Panc1 (cell line): ENCODE results near the gene CNST. TPM values are rescaled to one million over a fixed set of nuclear protein-coding genes. Genes with fewer than 3 reads are reported as not detected.

Experiments
- ATAC-seq: fragments of 200-7000 bp; cut with Tn5 transposase; 2 replicates; pipeline ENCODE4 v1.9.1; 2020; ENCODE audit warnings: mild to moderate bottlenecking, moderate library complexity
- BruUV-seq: library from RNA; stranded (reverse); fragments of 400-500 nt; replicated peaks from 2 replicates; lab custom pipeline; 2021; lab: Mats Ljungman, UMichigan
- CTCF ChIA-PET: fragments of 300-600 bp; sonication (Branson Sonifier 250); formaldehyde crosslinking; loops from one replicate; lab custom pipeline; 2022; ENCODE audit warnings: antibody characterized with exemption; lab: Charles Lee
- POLR2A ChIA-PET: fragments of 300-600 bp; sonication (Branson Sonifier 250); formaldehyde crosslinking; loops from one replicate; lab custom pipeline; 2022; ENCODE audit warnings: antibody characterized with exemption; lab: Charles Lee
- DNase-seq: peaks from one replicate; pipeline ENCODE4 v3.0.0-alpha.2; 2010; ENCODE audit warnings: low read depth, low spot score
- H3K27ac ChIP-seq: 2 replicates; pipeline ENCODE4 v1.5.1; 2011; ENCODE audit warnings: mild to moderate bottlenecking, low read length, inconsistent platforms
- H3K27me3 ChIP-seq: fragments of 200-500 bp; sonication (Bioruptor generic); 2 replicates; pipeline ENCODE4 v1.6.0; 2014; ENCODE audit warnings: low read length, inconsistent platforms; ENCODE audit not compliant: control insufficient read depth, insufficient read depth
- H3K36me3 ChIP-seq: fragments of 200-500 bp; sonication (Bioruptor generic); 2 replicates; pipeline ENCODE4 v1.5.1; 2014; ENCODE audit warnings: inconsistent platforms, mild to moderate bottlenecking, low read length, moderate library complexity; ENCODE audit not compliant: control insufficient read depth, insufficient read depth
- H3K4me1 ChIP-seq: 2 replicates; pipeline ENCODE4 v1.5.1; 2011; ENCODE audit warnings: inconsistent platforms, mild to moderate bottlenecking, low read length, moderate library complexity; ENCODE audit not compliant: control insufficient read depth, insufficient read depth
- H3K4me3 ChIP-seq, 2 experiments: 2 replicates each; pipeline ENCODE4 v1.5.1; 2011 to 2012; ENCODE audit warnings: low read depth in 2 of 2, low read length in 2 of 2, mild to moderate bottlenecking in 2 of 2, inconsistent platforms in 1 of 2, moderate library complexity in 1 of 2
- H3K9me3 ChIP-seq: fragments of 200-500 bp; sonication (Bioruptor generic); 2 replicates; pipeline ENCODE4 v1.5.1; 2014; ENCODE audit warnings: low read depth, mild to moderate bottlenecking, inconsistent platforms, low read length, moderate library complexity; ENCODE audit not compliant: control insufficient read depth, insufficient read depth
- POLR2AphosphoS5 ChIP-seq: IDR thresholded peaks from 2 replicates; pipeline ENCODE4 v1.6.1; 2012; ENCODE audit warnings: mild to moderate bottlenecking, low read depth, low read length, moderate library complexity
- SIN3A ChIP-seq: IDR thresholded peaks from 2 replicates; pipeline ENCODE4 v1.6.1; 2012; ENCODE audit warnings: low read depth, mild to moderate bottlenecking, low read length, moderate library complexity, borderline replicate concordance; ENCODE audit not compliant: insufficient read depth
- TCF7L2 ChIP-seq: IDR thresholded peaks from 2 replicates; pipeline ENCODE4 v1.6.1; 2011; ENCODE audit warnings: mild to moderate bottlenecking, low read depth, low read length, inconsistent platforms
- in situ Hi-C: cut with HindIII; loops from 2 replicates; pipeline ENCODE4 v1.10.0; 2016; ENCODE audit warnings: low sequenced_read_pairs, low pct_unique_long_range_greater_than_20kb
- intact Hi-C: fragments of 100-400 bp; cut with micrococcal nuclease; formaldehyde crosslinking; loops from one replicate; pipeline ENCODE4 v1.10.0; 2022; ENCODE audit not compliant: unreplicated experiment
- total RNA-seq: library from RNA; stranded (reverse); gene quantifications from one replicate; pipeline ENCODE4 v1.2.1, GENCODE V29; 2021; ENCODE audit not compliant: unreplicated experiment
- TF ChIP-seq, protein P1 (sequence below): fragments of 450-650 bp; IDR thresholded peaks from 2 replicates; pipeline ENCODE4 v1.5.1; 2017; ENCODE audit warnings: mild to moderate bottlenecking
- TF ChIP-seq, protein P2 (sequence below), 2 experiments: IDR thresholded peaks; 2 replicates each; pipeline ENCODE4 v1.6.1; 2011 to 2012; ENCODE audit warnings: low read depth in 2 of 2, control low read depth in 1 of 2, low read length in 1 of 2, mild to moderate bottlenecking in 1 of 2, moderate library complexity in 1 of 2; ENCODE audit not compliant: insufficient read depth in 1 of 2

CNST gene
- total RNA-seq, 1 experiment from 2014 or later: 18.5 TPM

DNA sequence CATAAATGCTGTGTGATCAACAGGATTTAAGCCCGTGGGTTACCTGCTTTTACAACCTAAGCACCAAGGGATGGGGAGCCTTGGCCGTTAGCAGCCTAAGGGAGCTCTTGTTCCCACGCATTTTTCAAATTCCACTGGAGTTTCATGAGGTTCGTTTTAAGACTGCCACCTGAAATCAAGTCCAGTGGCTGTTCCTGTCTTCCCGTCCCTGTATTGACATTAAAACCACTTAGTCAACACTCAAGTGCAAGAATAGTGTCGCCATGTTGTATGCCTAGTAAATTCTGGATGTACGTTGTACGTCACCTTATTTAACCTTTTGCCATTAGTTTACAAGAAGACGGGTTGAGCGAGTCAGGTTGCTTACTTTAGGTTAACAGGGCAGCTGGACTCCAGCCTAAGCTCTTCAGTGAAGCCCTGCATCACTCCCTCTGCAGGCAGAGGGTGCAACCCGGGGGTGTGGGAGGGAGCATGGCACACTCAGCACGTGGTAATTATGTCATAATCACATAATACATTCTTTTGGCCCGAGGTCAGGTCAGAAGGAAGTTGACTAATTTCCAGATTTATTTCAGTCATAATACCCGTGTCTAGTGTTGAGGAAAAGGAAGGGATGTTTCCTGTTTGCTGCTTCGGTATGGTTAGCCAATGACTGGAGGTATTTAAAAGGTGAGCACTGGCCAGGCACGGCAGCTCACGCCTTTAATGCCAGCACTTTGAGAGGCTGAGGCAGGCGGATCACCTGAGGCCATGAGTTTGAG, 42.5 kb downstream of the CNST start:
- ATAC-seq (peak; percentile 92), DNase-seq (peak; percentile 96)
- H3K4me3 ChIP-seq: peak overlapping the region; percentile 5 to 33; a peak in 3 of 4 replicates
- BruUV-seq: no TSS peak
- peaks cover 1% of the 10 kb centered on the region; the same call in 1 of the 2 replicates for H3K9me3 ChIP-seq
- peaks cover 30% of the 10 kb centered on the region for H3K4me1 ChIP-seq
- intact Hi-C loops (no loop called here), in situ Hi-C loops (no loop called here)
- POLR2A ChIA-PET: interaction anchor here (0.5 kb wide), 1 partner anchor 1186 kb away, joined by 7 read pairs; no protein-coding TSS in a partner anchor
- TF ChIP-seq POLR2AphosphoS5: no peak
- TF ChIP-seq, protein P1, sequence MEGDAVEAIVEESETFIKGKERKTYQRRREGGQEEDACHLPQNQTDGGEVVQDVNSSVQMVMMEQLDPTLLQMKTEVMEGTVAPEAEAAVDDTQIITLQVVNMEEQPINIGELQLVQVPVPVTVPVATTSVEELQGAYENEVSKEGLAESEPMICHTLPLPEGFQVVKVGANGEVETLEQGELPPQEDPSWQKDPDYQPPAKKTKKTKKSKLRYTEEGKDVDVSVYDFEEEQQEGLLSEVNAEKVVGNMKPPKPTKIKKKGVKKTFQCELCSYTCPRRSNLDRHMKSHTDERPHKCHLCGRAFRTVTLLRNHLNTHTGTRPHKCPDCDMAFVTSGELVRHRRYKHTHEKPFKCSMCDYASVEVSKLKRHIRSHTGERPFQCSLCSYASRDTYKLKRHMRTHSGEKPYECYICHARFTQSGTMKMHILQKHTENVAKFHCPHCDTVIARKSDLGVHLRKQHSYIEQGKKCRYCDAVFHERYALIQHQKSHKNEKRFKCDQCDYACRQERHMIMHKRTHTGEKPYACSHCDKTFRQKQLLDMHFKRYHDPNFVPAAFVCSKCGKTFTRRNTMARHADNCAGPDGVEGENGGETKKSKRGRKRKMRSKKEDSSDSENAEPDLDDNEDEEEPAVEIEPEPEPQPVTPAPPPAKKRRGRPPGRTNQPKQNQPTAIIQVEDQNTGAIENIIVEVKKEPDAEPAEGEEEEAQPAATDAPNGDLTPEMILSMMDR: no peak
- TF ChIP-seq SIN3A: no peak
- no peak for TF ChIP-seq TCF7L2
- TF ChIP-seq, protein P2, sequence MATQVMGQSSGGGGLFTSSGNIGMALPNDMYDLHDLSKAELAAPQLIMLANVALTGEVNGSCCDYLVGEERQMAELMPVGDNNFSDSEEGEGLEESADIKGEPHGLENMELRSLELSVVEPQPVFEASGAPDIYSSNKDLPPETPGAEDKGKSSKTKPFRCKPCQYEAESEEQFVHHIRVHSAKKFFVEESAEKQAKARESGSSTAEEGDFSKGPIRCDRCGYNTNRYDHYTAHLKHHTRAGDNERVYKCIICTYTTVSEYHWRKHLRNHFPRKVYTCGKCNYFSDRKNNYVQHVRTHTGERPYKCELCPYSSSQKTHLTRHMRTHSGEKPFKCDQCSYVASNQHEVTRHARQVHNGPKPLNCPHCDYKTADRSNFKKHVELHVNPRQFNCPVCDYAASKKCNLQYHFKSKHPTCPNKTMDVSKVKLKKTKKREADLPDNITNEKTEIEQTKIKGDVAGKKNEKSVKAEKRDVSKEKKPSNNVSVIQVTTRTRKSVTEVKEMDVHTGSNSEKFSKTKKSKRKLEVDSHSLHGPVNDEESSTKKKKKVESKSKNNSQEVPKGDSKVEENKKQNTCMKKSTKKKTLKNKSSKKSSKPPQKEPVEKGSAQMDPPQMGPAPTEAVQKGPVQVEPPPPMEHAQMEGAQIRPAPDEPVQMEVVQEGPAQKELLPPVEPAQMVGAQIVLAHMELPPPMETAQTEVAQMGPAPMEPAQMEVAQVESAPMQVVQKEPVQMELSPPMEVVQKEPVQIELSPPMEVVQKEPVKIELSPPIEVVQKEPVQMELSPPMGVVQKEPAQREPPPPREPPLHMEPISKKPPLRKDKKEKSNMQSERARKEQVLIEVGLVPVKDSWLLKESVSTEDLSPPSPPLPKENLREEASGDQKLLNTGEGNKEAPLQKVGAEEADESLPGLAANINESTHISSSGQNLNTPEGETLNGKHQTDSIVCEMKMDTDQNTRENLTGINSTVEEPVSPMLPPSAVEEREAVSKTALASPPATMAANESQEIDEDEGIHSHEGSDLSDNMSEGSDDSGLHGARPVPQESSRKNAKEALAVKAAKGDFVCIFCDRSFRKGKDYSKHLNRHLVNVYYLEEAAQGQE (IDR thresholded peaks at IDR 0.05; ENCODE audit: insufficient read depth in 1 of 2, low read depth in 2 of 2, low read length in 1 of 2): no peak
- H3K27ac ChIP-seq: peak overlapping the region; percentile 84
- CTCF ChIA-PET: no interaction called here
- no peaks in the 10 kb centered on the region for H3K36me3 ChIP-seq
- H3K27me3 ChIP-seq: no peaks in the 10 kb centered on the region

DNA sequence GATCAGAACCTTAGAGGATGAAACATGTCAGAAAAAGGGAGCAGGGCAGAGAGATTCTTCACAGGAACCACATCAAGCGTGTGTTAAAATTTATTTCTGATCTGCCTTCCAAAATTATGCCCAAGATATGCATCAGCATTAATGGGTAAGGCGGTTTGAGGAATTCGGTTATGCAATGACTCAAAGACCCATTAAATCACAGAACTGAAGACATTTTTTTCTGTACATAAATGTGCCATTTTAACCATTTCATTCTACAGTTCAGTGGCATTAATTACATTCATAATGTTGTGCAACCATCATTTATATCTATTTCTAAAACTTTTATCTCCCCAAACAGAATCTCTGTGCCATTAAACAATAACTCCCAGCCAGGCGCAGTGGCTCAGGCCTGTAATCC, 43.4 kb downstream of the CNST start:
- BruUV-seq: no TSS peak
- in situ Hi-C loops: no loop called here
- ATAC-seq: no peak

More for the DNA sequence above, 43.4 kb downstream of the CNST start:
- Histone ChIP-seq H3K36me3 (no peaks in the 10 kb centered on the region), H3K4me1 (peaks cover 30% of the 10 kb centered on the region), H3K4me3 (no peak overlapping the region), H3K27me3 (no peaks in the 10 kb centered on the region), H3K27ac (peak overlapping the region; percentile 84), H3K9me3 (no peaks in the 10 kb centered on the region)
- DNase-seq: no peak
- intact Hi-C loops: no loop called here
- TF ChIP-seq POLR2AphosphoS5 (no peak), SIN3A (no peak), TCF7L2 (no peak)
- TF ChIP-seq, protein P1: no peak
- TF ChIP-seq, protein P2 (IDR thresholded peaks at IDR 0.05; ENCODE audit: insufficient read depth in 1 of 2, low read depth in 2 of 2, low read length in 1 of 2): no peak
- CTCF ChIA-PET: no interaction called here
- POLR2A ChIA-PET: no interaction called here
